Ascending aorta (tissue), 2 donors: ENCODE data around the gene NCKAP5. TPM values are rescaled to one million over a fixed set of nuclear protein-coding genes. Genes with fewer than 3 reads are reported as not detected.

ENCODE experiments used
- DNase-seq, 2 donors: peaks; one replicate each; pipeline ENCODE4 v3.0.0-alpha.2; 2019; ENCODE audit warnings: low spot score in 2 of 2
- H3K27ac ChIP-seq, 2 donors: fragments of 200-600 bp; sonication (generic); one replicate each; pipeline ENCODE4 v1.5.1; 2016 to 2017; ENCODE audit warnings: mild to moderate bottlenecking in 1 of 2
- H3K27me3 ChIP-seq: fragments of 200-600 bp; sonication (generic); one replicate; pipeline ENCODE4 v1.5.1; 2017
- H3K36me3 ChIP-seq, 2 donors: fragments of 200-600 bp; sonication (generic); one replicate each; pipeline ENCODE4 v1.5.1; 2016
- H3K4me1 ChIP-seq, 2 donors: fragments of 200-600 bp; sonication (generic); one replicate each; pipeline ENCODE4 v1.5.1; 2016 to 2017; ENCODE audit warnings: mild to moderate bottlenecking in 1 of 2
- H3K4me3 ChIP-seq, 2 donors: fragments of 200-600 bp; sonication (generic); one replicate each; pipeline ENCODE4 v1.5.1; 2016 to 2017; ENCODE audit warnings: mild to moderate bottlenecking in 1 of 2
- H3K9me3 ChIP-seq, 2 donors: fragments of 200-600 bp; sonication (generic); one replicate each; pipeline ENCODE4 v1.5.1; 2016
- intact Hi-C: fragments of 100-400 bp; cut with DNase I; formaldehyde crosslinking; loops from one replicate; pipeline ENCODE4 v1.15.1; 2023
- total RNA-seq: library from RNA; depleted of rRNA; stranded (reverse); fragments of >200 nt; gene quantifications from one replicate; pipeline ENCODE4 v1.1.0, GENCODE V29; 2016
- TF ChIP-seq, protein P1 (sequence below), 3 experiments: fragments of 200-600 bp in 2 of 3; fragments of 450-650 bp in 1 of 3; sonication (generic) in 2 of 3; IDR thresholded peaks; one replicate each; pipeline ENCODE4 v1.5.1; 2016 to 2019; ENCODE audit warnings: antibody characterized with exemption in 3 of 3, mild to moderate bottlenecking in 1 of 3, moderate library complexity in 1 of 3

The NCKAP5 gene
- total RNA-seq, 1 donor from 2014 or later: 0.75 TPM

DNA sequence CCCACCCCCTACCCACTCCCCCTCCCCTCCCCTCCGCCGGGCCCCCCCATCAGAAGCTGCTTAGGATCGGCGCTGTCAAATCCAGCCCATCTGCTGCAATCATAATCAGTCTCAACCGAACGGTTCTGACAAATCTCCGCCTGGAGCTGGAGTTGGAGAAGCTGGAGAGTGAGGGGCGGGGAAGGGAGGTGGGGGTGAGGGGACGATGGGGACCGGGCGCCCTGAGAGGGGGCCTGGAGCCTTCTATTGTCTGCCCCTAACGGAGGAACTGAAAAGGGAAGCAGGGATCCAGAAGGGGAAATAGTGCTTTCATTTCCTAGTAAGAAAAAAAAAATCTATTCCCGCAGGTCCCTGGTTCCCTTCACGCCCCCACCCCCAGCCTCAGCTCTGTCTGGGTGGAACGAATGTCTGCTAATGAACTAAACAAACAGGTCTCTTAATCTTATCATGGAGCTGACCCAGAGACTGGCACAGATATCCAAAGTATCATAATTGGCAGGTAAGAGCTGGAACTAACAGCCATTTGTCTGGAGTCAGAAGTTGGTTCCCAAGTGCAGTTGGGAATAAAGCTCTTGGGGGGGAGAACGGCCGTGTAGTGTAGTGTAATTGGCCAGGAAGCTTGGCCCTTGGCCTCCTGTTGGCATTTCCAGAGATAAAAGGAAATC is 301.2 kb downstream of the NCKAP5 start:
- peak overlapping the region in 1 of 2 donors; percentile 55 for H3K4me3 ChIP-seq
- no peaks in the 10 kb centered on the region for H3K4me1 ChIP-seq
- intact Hi-C loops: no loop called here
- H3K27me3 ChIP-seq: no peaks in the 10 kb centered on the region
- no peaks in the 10 kb centered on the region for H3K36me3 ChIP-seq
- TF ChIP-seq, protein P1, sequence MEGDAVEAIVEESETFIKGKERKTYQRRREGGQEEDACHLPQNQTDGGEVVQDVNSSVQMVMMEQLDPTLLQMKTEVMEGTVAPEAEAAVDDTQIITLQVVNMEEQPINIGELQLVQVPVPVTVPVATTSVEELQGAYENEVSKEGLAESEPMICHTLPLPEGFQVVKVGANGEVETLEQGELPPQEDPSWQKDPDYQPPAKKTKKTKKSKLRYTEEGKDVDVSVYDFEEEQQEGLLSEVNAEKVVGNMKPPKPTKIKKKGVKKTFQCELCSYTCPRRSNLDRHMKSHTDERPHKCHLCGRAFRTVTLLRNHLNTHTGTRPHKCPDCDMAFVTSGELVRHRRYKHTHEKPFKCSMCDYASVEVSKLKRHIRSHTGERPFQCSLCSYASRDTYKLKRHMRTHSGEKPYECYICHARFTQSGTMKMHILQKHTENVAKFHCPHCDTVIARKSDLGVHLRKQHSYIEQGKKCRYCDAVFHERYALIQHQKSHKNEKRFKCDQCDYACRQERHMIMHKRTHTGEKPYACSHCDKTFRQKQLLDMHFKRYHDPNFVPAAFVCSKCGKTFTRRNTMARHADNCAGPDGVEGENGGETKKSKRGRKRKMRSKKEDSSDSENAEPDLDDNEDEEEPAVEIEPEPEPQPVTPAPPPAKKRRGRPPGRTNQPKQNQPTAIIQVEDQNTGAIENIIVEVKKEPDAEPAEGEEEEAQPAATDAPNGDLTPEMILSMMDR (IDR thresholded peaks at IDR 0.05): no peak
- H3K9me3 ChIP-seq: no peaks in the 10 kb centered on the region
- DNase-seq: no peak
- no peak overlapping the region for H3K27ac ChIP-seq

DNA sequence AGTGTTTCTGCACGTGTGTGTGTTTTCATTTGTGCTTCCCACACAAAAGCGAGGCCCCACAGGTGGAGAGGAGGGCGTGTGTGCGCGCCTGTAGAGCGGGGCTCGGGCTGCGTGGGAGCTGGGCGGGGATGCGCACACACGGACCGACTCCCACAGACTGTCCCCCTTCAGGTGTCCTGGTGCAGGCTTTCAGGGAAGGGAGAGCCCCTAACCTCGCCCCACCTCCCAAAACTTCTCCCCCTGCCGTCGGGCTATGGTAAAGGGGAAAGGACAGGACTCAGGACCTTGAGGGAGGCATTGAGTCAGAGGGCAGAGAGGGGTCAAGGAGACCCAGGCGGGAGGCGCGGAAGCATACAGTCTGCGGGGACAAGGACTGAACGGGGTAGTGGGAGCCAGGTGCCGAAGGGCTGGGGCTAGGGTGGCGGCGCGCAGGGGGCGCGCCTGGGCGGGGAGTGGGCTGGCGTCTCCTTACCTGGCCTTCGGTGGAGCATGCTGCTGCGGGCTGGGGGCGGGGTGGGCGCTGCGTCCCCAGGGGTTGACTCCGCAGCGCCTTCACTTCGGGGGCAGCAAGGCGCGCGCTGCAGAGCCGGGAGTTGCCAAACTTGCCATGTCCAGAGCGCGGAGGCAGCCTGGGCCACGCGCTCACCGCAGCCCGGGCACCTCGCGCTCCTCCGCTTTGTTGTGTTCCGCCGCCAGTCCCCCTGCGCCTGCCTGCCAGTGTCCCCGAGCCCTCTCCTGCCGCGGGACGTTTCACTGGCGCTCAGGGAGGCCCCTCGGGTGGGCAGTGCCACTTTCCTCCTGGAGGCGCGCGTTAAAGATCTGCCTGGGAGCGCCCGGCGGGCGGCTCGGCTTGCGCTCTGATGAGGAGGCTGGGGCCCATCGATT is 302.0 kb downstream of the NCKAP5 start:
- no peaks in the 10 kb centered on the region for H3K4me1 ChIP-seq
- no peaks in the 10 kb centered on the region for H3K36me3 ChIP-seq
- DNase-seq: no peak
- intact Hi-C loops: no loop called here
- H3K9me3 ChIP-seq: no peaks in the 10 kb centered on the region
- H3K27ac ChIP-seq: no peak overlapping the region
- TF ChIP-seq, protein P1 (IDR thresholded peaks at IDR 0.05): no peak
- peak overlapping the region; percentile 10 to 55 for H3K4me3 ChIP-seq
- no peaks in the 10 kb centered on the region for H3K27me3 ChIP-seq

DNA sequence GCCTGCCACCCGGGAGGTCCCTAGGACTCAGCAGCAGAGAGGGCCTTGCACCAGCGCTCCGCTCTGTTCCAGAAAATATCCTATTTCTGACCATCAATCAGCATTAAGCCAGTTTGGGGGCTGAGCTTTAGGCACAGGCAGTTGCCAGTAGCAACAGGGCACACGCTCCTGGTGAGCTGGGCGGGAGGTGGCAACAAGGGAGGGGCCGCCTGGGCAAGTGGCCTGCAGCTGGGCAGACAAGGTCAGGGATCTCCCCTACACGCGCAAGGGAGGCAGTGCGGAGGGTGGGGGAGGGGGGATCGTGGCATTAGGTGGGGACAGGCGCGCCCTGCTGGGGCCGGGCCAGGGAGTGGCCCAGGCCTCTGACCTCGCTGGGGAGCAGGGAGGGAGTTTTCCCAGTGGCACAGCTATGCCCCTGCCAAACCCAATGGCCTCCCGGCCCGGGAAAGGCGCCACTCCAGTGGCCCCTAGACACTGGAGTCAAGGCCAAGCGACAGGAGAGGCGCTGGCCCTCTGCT is 302.8 kb downstream of the NCKAP5 start:
- no peak for DNase-seq
- Histone ChIP-seq H3K36me3 (no peaks in the 10 kb centered on the region), H3K4me3 (peak overlapping the region; percentile 10 to 55), H3K9me3 (no peaks in the 10 kb centered on the region), H3K27ac (no peak overlapping the region), H3K27me3 (no peaks in the 10 kb centered on the region), H3K4me1 (no peaks in the 10 kb centered on the region)
- TF ChIP-seq, protein P1 (IDR thresholded peaks at IDR 0.05): no peak
- intact Hi-C loops: no loop called here

DNA sequence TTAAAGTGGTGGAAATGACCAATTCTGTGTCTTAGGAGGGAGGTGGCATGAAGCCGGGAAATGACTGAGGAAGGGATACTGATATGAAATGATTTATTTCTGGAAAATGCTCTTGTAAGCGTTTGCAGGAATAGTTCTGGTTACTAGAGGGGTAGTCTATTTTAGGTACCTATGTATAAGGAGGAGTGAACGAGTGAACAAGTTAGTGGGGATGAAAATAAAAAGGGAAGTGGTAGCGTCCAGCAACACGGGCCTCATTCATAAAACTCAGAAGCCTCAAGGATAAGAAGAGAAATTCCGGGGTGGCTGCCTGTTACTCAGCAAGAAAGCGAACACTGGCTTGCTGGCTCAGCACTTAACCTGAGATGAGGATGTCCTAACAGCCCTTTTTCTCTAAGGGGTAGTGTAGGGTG is 303.3 kb downstream of the NCKAP5 start:
- H3K27me3 ChIP-seq: no peaks in the 10 kb centered on the region
- H3K4me3 ChIP-seq: no peak overlapping the region
- no peak overlapping the region for H3K27ac ChIP-seq
- no peaks in the 10 kb centered on the region for H3K4me1 ChIP-seq
- TF ChIP-seq, protein P1 (IDR thresholded peaks at IDR 0.05): no peak
- no peak for DNase-seq
- intact Hi-C loops: no loop called here
- no peaks in the 10 kb centered on the region for H3K9me3 ChIP-seq
- H3K36me3 ChIP-seq: no peaks in the 10 kb centered on the region

DNA sequence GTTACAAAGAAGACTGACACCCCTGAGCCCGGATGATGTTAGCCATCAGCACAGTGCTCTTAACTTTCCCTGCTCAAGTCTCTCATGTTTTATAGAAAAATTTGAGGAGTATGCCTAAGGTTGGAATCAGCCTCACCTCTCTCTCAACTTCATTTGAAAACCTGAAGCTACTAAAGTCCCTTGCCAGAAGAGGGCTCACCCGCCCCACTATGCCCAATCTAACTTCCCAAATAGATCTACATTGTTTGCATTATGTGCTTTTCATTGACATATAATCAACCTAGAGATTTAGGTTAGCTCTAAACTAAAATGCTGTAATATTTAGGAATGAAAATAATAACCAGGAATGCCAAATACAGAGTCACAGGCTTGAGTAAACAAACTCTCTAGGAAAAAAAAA is 305.4 kb downstream of the NCKAP5 start:
- no peaks in the 10 kb centered on the region for H3K4me1 ChIP-seq
- H3K27ac ChIP-seq: no peak overlapping the region
- no peaks in the 10 kb centered on the region for H3K36me3 ChIP-seq
- no peaks in the 10 kb centered on the region for H3K9me3 ChIP-seq
- H3K27me3 ChIP-seq: no peaks in the 10 kb centered on the region
- no peak for DNase-seq
- intact Hi-C loops: no loop called here
- no peak overlapping the region for H3K4me3 ChIP-seq
- TF ChIP-seq, protein P1 (IDR thresholded peaks at IDR 0.05): no peak
